IMR-90 (cell line): ENCODE measurements around the gene TMPRSS2. TPM values are rescaled to one million over a fixed set of nuclear protein-coding genes. Genes with fewer than 3 reads are reported as not detected.

Experiments used
- ATAC-seq: fragments of 200-7000 bp; cut with Tn5 transposase; 2 replicates; pipeline ENCODE4 v1.9.1; 2020; ENCODE audit warnings: low read depth, mild to moderate bottlenecking, moderate library complexity
- BruUV-seq: library from RNA; stranded (reverse); fragments of 400-500 nt; replicated peaks from 2 replicates; lab custom pipeline; 2021; lab: Mats Ljungman, UMichigan
- CTCF ChIA-PET: fragments of 300-600 bp; formaldehyde crosslinking; extraction: SDS; loops from one replicate; lab custom pipeline; 2021; ENCODE audit warnings: antibody characterized with exemption; lab: Yijun Ruan, JAX
- POLR2A ChIA-PET: fragments of 300-600 bp; sonication (Branson Sonifier 250); formaldehyde crosslinking; loops from one replicate; lab custom pipeline; 2022; ENCODE audit warnings: antibody characterized with exemption; ENCODE audit not compliant: unreplicated experiment; lab: Charles Lee
- DNase-seq: peaks from one replicate; pipeline ENCODE4 v3.0.0; 2013
- H2AFZ ChIP-seq: replicated peaks from 2 replicates; pipeline ENCODE3; 2013; ENCODE audit warnings: low read length, mild to moderate bottlenecking; ENCODE audit not compliant: poor library complexity
- H2AK5ac ChIP-seq: 2 replicates; pipeline ENCODE4 v1.6.1; 2013; ENCODE audit warnings: low read depth, low read length, inconsistent platforms
- H2AK9ac ChIP-seq: replicated peaks from 2 replicates; pipeline ENCODE3; 2013; ENCODE audit warnings: mild to moderate bottlenecking, low read depth, low read length, moderate library complexity; ENCODE audit not compliant: poor library complexity
- H2BK120ac ChIP-seq: 2 replicates; pipeline ENCODE4 v1.6.1; 2013; ENCODE audit warnings: low read depth, low read length, inconsistent platforms
- H2BK15ac ChIP-seq: 3 replicates; pipeline ENCODE4 v1.6.1; 2013; ENCODE audit warnings: low read depth, low read length, inconsistent platforms
- H2BK20ac ChIP-seq: 2 replicates; pipeline ENCODE4 v1.6.1; 2013; ENCODE audit warnings: low read depth, mild to moderate bottlenecking, inconsistent platforms, low read length, moderate library complexity
- H2BK5ac ChIP-seq: 2 replicates; pipeline ENCODE4 v1.6.1; 2013; ENCODE audit warnings: mild to moderate bottlenecking, low read depth, low read length, inconsistent platforms; ENCODE audit not compliant: poor library complexity, severe bottlenecking
- H3K14ac ChIP-seq: replicated peaks from 2 replicates; pipeline ENCODE4 v1.6.1; 2013; ENCODE audit warnings: low read depth, low read length, inconsistent platforms
- H3K18ac ChIP-seq: 2 replicates; pipeline ENCODE4 v1.6.1; 2013; ENCODE audit warnings: low read depth, low read length, control low read depth
- H3K23ac ChIP-seq: 2 replicates; pipeline ENCODE4 v1.6.1; 2013; ENCODE audit warnings: low read depth, low read length, inconsistent platforms
- H3K27ac ChIP-seq: 2 replicates; pipeline ENCODE4 v1.5.1; 2013; ENCODE audit warnings: mild to moderate bottlenecking, control low read depth, low read length; ENCODE audit not compliant: insufficient read depth
- H3K27me3 ChIP-seq: 2 replicates; pipeline ENCODE4 v1.6.1; 2013; ENCODE audit warnings: low read length; ENCODE audit not compliant: control insufficient read depth, insufficient read depth
- H3K36me3 ChIP-seq: 2 replicates; pipeline ENCODE4 v1.6.1; 2013; ENCODE audit warnings: low read length, mixed read lengths; ENCODE audit not compliant: control insufficient read depth, insufficient read depth
- H3K4ac ChIP-seq: 2 replicates; pipeline ENCODE4 v1.6.1; 2013; ENCODE audit warnings: low read depth, low read length, inconsistent platforms
- H3K4me1 ChIP-seq: 2 replicates; pipeline ENCODE4 v1.6.1; 2013; ENCODE audit warnings: low read length, mixed read lengths; ENCODE audit not compliant: control insufficient read depth, insufficient read depth
- H3K4me2 ChIP-seq: 2 replicates; pipeline ENCODE4 v1.6.1; 2013; ENCODE audit warnings: low read depth, mild to moderate bottlenecking, control low read depth, low read length, moderate library complexity
- H3K4me3 ChIP-seq: 2 replicates; pipeline ENCODE4 v1.5.1; 2013; ENCODE audit warnings: low read depth, mild to moderate bottlenecking, control low read depth, low read length, moderate library complexity; ENCODE audit not compliant: insufficient read depth
- H3K56ac ChIP-seq: 2 replicates; pipeline ENCODE4 v1.6.1; 2013; ENCODE audit warnings: low read length, inconsistent platforms; ENCODE audit not compliant: insufficient read depth; ENCODE audit errors: extremely low read depth
- H3K79me1 ChIP-seq, 2 experiments: 2 replicates each; pipeline ENCODE4 v1.6.1; 2013; ENCODE audit warnings: low read length in 2 of 2, inconsistent platforms in 1 of 2, low read depth in 1 of 2
- H3K9ac ChIP-seq: 2 replicates; pipeline ENCODE4 v1.6.1; 2013; ENCODE audit warnings: low read depth, low read length, control low read depth
- H3K9me1 ChIP-seq: 2 replicates; pipeline ENCODE4 v1.6.1; 2013; ENCODE audit warnings: low read length, inconsistent platforms; ENCODE audit not compliant: insufficient read depth
- H3K9me3 ChIP-seq: 2 replicates; pipeline ENCODE4 v1.6.1; 2013; ENCODE audit warnings: low read length; ENCODE audit not compliant: control insufficient read depth, insufficient read depth
- H4K20me1 ChIP-seq: 2 replicates; pipeline ENCODE4 v1.6.1; 2013; ENCODE audit warnings: low read length, inconsistent platforms; ENCODE audit not compliant: insufficient read depth
- H4K5ac ChIP-seq: 2 replicates; pipeline ENCODE4 v1.6.1; 2013; ENCODE audit warnings: mild to moderate bottlenecking, low read depth, low read length, control low read depth
- H4K8ac ChIP-seq, 2 experiments: 2 replicates each; pipeline ENCODE4 v1.6.1; 2013; ENCODE audit warnings: low read depth in 2 of 2, low read length in 2 of 2, control low read depth in 1 of 2, inconsistent platforms in 1 of 2
- H4K91ac ChIP-seq: 2 replicates; pipeline ENCODE4 v1.6.1; 2013; ENCODE audit warnings: low read depth, low read length, inconsistent platforms; ENCODE audit not compliant: insufficient read depth
- BHLHE40 ChIP-seq: fragments of 150-350 bp; IDR thresholded peaks from 2 replicates; pipeline ENCODE4 v1.6.1; 2016; ENCODE audit warnings: mild to moderate bottlenecking, low read depth, low read length
- CEBPB ChIP-seq: IDR thresholded peaks from 2 replicates; pipeline ENCODE4 v1.6.1; 2012; ENCODE audit warnings: low read depth, low read length, improper control_type of control experiment
- CHD1 ChIP-seq: IDR thresholded peaks from 2 replicates; pipeline ENCODE4 v1.6.1; 2012; ENCODE audit warnings: low read depth, low read length, improper control_type of control experiment
- FOS ChIP-seq: fragments of 150-350 bp; IDR thresholded peaks from 2 replicates; pipeline ENCODE4 v1.6.1; 2016; ENCODE audit warnings: low read depth, low read length
- MXI1 ChIP-seq: IDR thresholded peaks from 2 replicates; pipeline ENCODE4 v1.6.1; 2012; ENCODE audit warnings: low read depth, mild to moderate bottlenecking, low read length, moderate library complexity, borderline replicate concordance
- NFE2L2 ChIP-seq: fragments of 150-350 bp; IDR thresholded peaks from 2 replicates; pipeline ENCODE4 v1.6.1; 2016; ENCODE audit warnings: low read depth, mild to moderate bottlenecking, low read length
- RAD21 ChIP-seq: IDR thresholded peaks from 2 replicates; pipeline ENCODE4 v1.6.1; 2012; ENCODE audit warnings: low read length, improper control_type of control experiment
- RCOR1 ChIP-seq: IDR thresholded peaks from 2 replicates; pipeline ENCODE4 v1.6.1; 2012; ENCODE audit warnings: mild to moderate bottlenecking, low read length, improper control_type of control experiment; ENCODE audit not compliant: insufficient replicate concordance
- RFX5 ChIP-seq: IDR thresholded peaks from 2 replicates; pipeline ENCODE4 v1.8.0; 2012; ENCODE audit warnings: low read depth, mild to moderate bottlenecking, low read length, moderate library complexity
- SMC3 ChIP-seq: fragments of 150-350 bp; IDR thresholded peaks from 2 replicates; pipeline ENCODE4 v1.6.1; 2016; ENCODE audit warnings: low read depth, mild to moderate bottlenecking, antibody characterized with exemption, low read length, moderate library complexity
- WGBS, 2 experiments: methylation state at CpG; one replicate each; pipeline versions ENCODE4 v1.1.5 to v1.1.7; 2013; ENCODE audit warnings: missing lambda C conversion rate in 2 of 2; ENCODE audit not compliant: insufficient read length in 1 of 2; ENCODE audit errors: extremely low coverage in 2 of 2; 5-methylcytosine and 5-hydroxymethylcytosine counted together
- dilution Hi-C: fragments of 300-500 bp; cut with HindIII; formaldehyde crosslinking; loops from one replicate; pipeline ENCODE4 v1.14.3; 2018; ENCODE audit warnings: low sequenced_read_pairs; ENCODE audit not compliant: unreplicated experiment
- in situ Hi-C: fragments of 300-500 bp; cut with MboI; formaldehyde crosslinking; loops from 3 replicates; pipeline ENCODE4 v1.14.3; 2019; ENCODE audit warnings: low sequenced_read_pairs, inconsistent platforms, mixed read lengths
- intact Hi-C: fragments of 100-400 bp; cut with micrococcal nuclease; formaldehyde crosslinking; loops from 2 replicates; pipeline ENCODE4 v1.10.0; 2022
- polyA plus RNA-seq, 3 experiments: library from polyadenylated mRNA; depleted of rRNA; stranded (reverse); fragments of >200 nt; gene quantifications; 2 replicates each; pipeline ENCODE4 v1.2.3, GENCODE V29; 2012; ENCODE audit warnings: low replicate concordance in 1 of 3
- total RNA-seq: library from RNA; depleted of rRNA; stranded (reverse); fragments of >200 nt; gene quantifications from 2 replicates; pipeline ENCODE4 v1.2.3, GENCODE V29; 2012
- TF ChIP-seq, protein P1 (sequence below): fragments of 150-350 bp; IDR thresholded peaks from 2 replicates; pipeline ENCODE4 v1.6.1; 2016; ENCODE audit warnings: low read depth, mild to moderate bottlenecking, low read length, moderate library complexity, borderline replicate concordance
- TF ChIP-seq, protein P2 (sequence below): conservative IDR thresholded peaks from 2 replicates; pipeline ENCODE4 v1.5.1; 2012; ENCODE audit warnings: mild to moderate bottlenecking, low read depth, low read length, improper control_type of control experiment
- TF ChIP-seq, protein P3 (sequence below): fragments of 150-350 bp; IDR thresholded peaks from 2 replicates; pipeline ENCODE4 v1.6.1; 2017; ENCODE audit warnings: mild to moderate bottlenecking, antibody characterized with exemption, low read length, low read depth

Gene TMPRSS2
- total and polyA plus RNA-seq, 2 of the 4 experiments (the other 2 are of a cell fraction) = not detected

DNA sequence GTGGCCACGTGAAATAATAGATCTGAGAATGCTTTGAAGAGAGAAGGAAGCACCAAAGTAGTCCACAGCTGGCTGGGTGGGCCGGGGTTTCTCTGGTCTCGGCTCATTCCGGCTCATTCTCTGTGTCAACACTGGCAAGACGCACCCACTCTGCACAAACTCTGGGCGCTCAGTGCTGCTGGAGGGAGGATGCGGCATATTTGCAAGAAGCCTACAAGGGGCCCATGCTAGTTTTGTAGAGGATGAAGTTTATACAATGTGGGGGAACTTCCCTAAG lies 28.8 kb upstream of the TMPRSS2 start:
- Histone ChIP-seq H4K20me1 (no peaks in the 10 kb centered on the region), H3K27me3 (peaks cover 31% of the 10 kb centered on the region), H4K8ac (no peak overlapping the region), H3K27ac (no peak overlapping the region), H4K91ac (no peak overlapping the region), H3K4me1 (no peaks in the 10 kb centered on the region), H3K4ac (no peak overlapping the region), H3K14ac (no peak overlapping the region), H2BK15ac (no peak overlapping the region), H2BK20ac (no peak overlapping the region), H3K9me1 (no peaks in the 10 kb centered on the region), H2AK5ac (no peak overlapping the region), H3K9ac (no peak overlapping the region), H4K5ac (no peak overlapping the region), H2BK120ac (no peak overlapping the region), H3K56ac (no peak overlapping the region), H3K4me2 (no peak overlapping the region), H3K18ac (no peak overlapping the region), H2AFZ (no peak overlapping the region), H2BK5ac (no peak overlapping the region), H3K23ac (no peak overlapping the region), H3K79me1 (no peaks in the 10 kb centered on the region), H2AK9ac (no peak overlapping the region), H3K4me3 (no peak overlapping the region), H3K36me3 (no peaks in the 10 kb centered on the region), H3K9me3 (no peaks in the 10 kb centered on the region)
- DNase-seq = no peak
- intact Hi-C loops (no loop called here), in situ Hi-C loops (loop anchor here (25.0 kb wide), 1 partner anchor 374 kb away; the partner anchor contains the start of gene BACE2), dilution Hi-C loops (no loop called here)
- no peak for ATAC-seq
- WGBS, 2 experiments = 0% methylated on average over 1 of the region's 7 CpGs; no CpG with 5 or more reads in 1 of the 2 experiments
- BruUV-seq = no TSS peak
- POLR2A ChIA-PET = no interaction called here
- TF ChIP-seq NFE2L2 (no peak), SMC3 (no peak), CEBPB (no peak), CHD1 (no peak), RFX5 (no peak), RAD21 (no peak), BHLHE40 (no peak), RCOR1 (no peak), MXI1 (no peak), FOS (no peak)
- TF ChIP-seq, protein P1, sequence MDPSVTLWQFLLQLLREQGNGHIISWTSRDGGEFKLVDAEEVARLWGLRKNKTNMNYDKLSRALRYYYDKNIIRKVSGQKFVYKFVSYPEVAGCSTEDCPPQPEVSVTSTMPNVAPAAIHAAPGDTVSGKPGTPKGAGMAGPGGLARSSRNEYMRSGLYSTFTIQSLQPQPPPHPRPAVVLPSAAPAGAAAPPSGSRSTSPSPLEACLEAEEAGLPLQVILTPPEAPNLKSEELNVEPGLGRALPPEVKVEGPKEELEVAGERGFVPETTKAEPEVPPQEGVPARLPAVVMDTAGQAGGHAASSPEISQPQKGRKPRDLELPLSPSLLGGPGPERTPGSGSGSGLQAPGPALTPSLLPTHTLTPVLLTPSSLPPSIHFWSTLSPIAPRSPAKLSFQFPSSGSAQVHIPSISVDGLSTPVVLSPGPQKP = no peak
- TF ChIP-seq, protein P2, sequence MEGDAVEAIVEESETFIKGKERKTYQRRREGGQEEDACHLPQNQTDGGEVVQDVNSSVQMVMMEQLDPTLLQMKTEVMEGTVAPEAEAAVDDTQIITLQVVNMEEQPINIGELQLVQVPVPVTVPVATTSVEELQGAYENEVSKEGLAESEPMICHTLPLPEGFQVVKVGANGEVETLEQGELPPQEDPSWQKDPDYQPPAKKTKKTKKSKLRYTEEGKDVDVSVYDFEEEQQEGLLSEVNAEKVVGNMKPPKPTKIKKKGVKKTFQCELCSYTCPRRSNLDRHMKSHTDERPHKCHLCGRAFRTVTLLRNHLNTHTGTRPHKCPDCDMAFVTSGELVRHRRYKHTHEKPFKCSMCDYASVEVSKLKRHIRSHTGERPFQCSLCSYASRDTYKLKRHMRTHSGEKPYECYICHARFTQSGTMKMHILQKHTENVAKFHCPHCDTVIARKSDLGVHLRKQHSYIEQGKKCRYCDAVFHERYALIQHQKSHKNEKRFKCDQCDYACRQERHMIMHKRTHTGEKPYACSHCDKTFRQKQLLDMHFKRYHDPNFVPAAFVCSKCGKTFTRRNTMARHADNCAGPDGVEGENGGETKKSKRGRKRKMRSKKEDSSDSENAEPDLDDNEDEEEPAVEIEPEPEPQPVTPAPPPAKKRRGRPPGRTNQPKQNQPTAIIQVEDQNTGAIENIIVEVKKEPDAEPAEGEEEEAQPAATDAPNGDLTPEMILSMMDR = no peak
- TF ChIP-seq, protein P3, sequence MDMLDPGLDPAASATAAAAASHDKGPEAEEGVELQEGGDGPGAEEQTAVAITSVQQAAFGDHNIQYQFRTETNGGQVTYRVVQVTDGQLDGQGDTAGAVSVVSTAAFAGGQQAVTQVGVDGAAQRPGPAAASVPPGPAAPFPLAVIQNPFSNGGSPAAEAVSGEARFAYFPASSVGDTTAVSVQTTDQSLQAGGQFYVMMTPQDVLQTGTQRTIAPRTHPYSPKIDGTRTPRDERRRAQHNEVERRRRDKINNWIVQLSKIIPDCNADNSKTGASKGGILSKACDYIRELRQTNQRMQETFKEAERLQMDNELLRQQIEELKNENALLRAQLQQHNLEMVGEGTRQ = no peak
- CTCF ChIA-PET = no interaction called here
